PFSK-1 (cell line): ENCODE measurements around the gene CHRNB2.

Experiments
- POLR2AphosphoS5 ChIP-seq: IDR thresholded peaks from 2 replicates; pipeline ENCODE4 v1.6.1; 2012; ENCODE audit warnings: low read depth, mild to moderate bottlenecking, control low read depth, low read length, moderate library complexity
- TAF1 ChIP-seq: IDR thresholded peaks from 2 replicates; pipeline ENCODE4 v1.6.1; 2012; ENCODE audit warnings: low read length, control low read depth, borderline replicate concordance; ENCODE audit not compliant: insufficient read depth
- TF ChIP-seq, protein P1 (sequence below), 2 experiments: IDR thresholded peaks; 2 replicates each; pipeline versions ENCODE4 v1.6.1 to v1.8.0; 2011 to 2012; ENCODE audit warnings: low read depth in 2 of 2, low read length in 2 of 2, control low read depth in 1 of 2, inconsistent platforms in 1 of 2, mild to moderate bottlenecking in 1 of 2, moderate library complexity in 1 of 2; ENCODE audit not compliant: insufficient read depth in 1 of 2

GRCh38 chr1:154614247-154614646 lies 46.7 kb downstream of the CHRNB2 start:
- TF ChIP-seq POLR2AphosphoS5 (no peak), TAF1 (no peak)
- TF ChIP-seq, protein P1, sequence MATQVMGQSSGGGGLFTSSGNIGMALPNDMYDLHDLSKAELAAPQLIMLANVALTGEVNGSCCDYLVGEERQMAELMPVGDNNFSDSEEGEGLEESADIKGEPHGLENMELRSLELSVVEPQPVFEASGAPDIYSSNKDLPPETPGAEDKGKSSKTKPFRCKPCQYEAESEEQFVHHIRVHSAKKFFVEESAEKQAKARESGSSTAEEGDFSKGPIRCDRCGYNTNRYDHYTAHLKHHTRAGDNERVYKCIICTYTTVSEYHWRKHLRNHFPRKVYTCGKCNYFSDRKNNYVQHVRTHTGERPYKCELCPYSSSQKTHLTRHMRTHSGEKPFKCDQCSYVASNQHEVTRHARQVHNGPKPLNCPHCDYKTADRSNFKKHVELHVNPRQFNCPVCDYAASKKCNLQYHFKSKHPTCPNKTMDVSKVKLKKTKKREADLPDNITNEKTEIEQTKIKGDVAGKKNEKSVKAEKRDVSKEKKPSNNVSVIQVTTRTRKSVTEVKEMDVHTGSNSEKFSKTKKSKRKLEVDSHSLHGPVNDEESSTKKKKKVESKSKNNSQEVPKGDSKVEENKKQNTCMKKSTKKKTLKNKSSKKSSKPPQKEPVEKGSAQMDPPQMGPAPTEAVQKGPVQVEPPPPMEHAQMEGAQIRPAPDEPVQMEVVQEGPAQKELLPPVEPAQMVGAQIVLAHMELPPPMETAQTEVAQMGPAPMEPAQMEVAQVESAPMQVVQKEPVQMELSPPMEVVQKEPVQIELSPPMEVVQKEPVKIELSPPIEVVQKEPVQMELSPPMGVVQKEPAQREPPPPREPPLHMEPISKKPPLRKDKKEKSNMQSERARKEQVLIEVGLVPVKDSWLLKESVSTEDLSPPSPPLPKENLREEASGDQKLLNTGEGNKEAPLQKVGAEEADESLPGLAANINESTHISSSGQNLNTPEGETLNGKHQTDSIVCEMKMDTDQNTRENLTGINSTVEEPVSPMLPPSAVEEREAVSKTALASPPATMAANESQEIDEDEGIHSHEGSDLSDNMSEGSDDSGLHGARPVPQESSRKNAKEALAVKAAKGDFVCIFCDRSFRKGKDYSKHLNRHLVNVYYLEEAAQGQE (IDR thresholded peaks at IDR 0.05; ENCODE audit: insufficient read depth in 1 of 2, low read depth in 2 of 2, low read length in 2 of 2): no peak
